Vagina (tissue), 2 donors: Measurements from ENCODE around the gene NCAPG.

ENCODE experiments used
- POLR2A ChIP-seq, 2 donors: fragments of 450-650 bp; IDR thresholded peaks; one replicate each; pipeline ENCODE4 v1.6.1; 2017; ENCODE audit warnings: antibody characterized with exemption in 2 of 2, mild to moderate bottlenecking in 2 of 2, moderate library complexity in 2 of 2
- POLR2AphosphoS5 ChIP-seq, 2 donors: sonication (generic); formaldehyde crosslinking; IDR thresholded peaks; one replicate each; pipeline ENCODE4 v1.9.0; 2017; ENCODE audit warnings: antibody characterized with exemption in 2 of 2, mild to moderate bottlenecking in 2 of 2, low read depth in 1 of 2; ENCODE audit not compliant: insufficient read depth in 1 of 2
- TF ChIP-seq, protein P1 (sequence below), 3 experiments: fragments of 450-650 bp in 2 of 3; fragments of 200-600 bp in 1 of 3; sonication (generic) in 1 of 3; IDR thresholded peaks; one replicate each; pipeline ENCODE4 v1.5.1; 2017 to 2019; ENCODE audit warnings: antibody characterized with exemption in 3 of 3, mild to moderate bottlenecking in 2 of 3, moderate library complexity in 2 of 3

DNA sequence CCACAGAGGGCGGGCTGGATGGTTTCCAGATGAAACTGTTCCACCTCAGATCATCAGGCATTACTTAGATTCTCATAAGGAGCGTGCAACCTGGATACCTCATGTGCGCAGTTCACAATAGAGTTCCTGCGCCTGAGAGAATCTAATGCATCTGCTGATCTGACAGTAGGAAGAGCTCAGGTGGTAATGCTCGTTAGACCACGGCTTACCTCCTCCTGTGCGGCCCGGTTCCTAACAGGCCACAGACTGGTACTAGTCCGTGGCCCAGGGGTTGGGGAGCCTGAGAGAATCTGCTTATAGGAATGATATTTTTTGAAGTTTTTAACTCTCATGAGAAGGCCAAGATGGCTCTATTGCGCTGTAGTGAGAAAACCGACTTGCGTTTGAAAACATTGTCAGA lies 5.4 kb downstream of the NCAPG start:
- TF ChIP-seq, protein P1, sequence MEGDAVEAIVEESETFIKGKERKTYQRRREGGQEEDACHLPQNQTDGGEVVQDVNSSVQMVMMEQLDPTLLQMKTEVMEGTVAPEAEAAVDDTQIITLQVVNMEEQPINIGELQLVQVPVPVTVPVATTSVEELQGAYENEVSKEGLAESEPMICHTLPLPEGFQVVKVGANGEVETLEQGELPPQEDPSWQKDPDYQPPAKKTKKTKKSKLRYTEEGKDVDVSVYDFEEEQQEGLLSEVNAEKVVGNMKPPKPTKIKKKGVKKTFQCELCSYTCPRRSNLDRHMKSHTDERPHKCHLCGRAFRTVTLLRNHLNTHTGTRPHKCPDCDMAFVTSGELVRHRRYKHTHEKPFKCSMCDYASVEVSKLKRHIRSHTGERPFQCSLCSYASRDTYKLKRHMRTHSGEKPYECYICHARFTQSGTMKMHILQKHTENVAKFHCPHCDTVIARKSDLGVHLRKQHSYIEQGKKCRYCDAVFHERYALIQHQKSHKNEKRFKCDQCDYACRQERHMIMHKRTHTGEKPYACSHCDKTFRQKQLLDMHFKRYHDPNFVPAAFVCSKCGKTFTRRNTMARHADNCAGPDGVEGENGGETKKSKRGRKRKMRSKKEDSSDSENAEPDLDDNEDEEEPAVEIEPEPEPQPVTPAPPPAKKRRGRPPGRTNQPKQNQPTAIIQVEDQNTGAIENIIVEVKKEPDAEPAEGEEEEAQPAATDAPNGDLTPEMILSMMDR (IDR thresholded peaks at IDR 0.05): no peak
- TF ChIP-seq POLR2AphosphoS5 (IDR thresholded peaks at IDR 0.05; ENCODE audit: insufficient read depth in 1 of 2, low read depth in 1 of 2): no peak
- TF ChIP-seq POLR2A (IDR thresholded peaks at IDR 0.05): no peak
